IPS-11a (cell line): ENCODE data around the gene SERPINB6.
"Not testable (repeated sequence)": the region's sequence is repeated elsewhere in the genome, so short reads cannot be mapped to it uniquely, and the experiment has no call there.

ENCODE experiments used
- H3K4me3 ChIP-seq: one replicate; pipeline ENCODE4 v1.5.1; 2013; ENCODE audit warnings: low read depth, low read length, control low read depth

The SERPINB6 gene

DNA sequence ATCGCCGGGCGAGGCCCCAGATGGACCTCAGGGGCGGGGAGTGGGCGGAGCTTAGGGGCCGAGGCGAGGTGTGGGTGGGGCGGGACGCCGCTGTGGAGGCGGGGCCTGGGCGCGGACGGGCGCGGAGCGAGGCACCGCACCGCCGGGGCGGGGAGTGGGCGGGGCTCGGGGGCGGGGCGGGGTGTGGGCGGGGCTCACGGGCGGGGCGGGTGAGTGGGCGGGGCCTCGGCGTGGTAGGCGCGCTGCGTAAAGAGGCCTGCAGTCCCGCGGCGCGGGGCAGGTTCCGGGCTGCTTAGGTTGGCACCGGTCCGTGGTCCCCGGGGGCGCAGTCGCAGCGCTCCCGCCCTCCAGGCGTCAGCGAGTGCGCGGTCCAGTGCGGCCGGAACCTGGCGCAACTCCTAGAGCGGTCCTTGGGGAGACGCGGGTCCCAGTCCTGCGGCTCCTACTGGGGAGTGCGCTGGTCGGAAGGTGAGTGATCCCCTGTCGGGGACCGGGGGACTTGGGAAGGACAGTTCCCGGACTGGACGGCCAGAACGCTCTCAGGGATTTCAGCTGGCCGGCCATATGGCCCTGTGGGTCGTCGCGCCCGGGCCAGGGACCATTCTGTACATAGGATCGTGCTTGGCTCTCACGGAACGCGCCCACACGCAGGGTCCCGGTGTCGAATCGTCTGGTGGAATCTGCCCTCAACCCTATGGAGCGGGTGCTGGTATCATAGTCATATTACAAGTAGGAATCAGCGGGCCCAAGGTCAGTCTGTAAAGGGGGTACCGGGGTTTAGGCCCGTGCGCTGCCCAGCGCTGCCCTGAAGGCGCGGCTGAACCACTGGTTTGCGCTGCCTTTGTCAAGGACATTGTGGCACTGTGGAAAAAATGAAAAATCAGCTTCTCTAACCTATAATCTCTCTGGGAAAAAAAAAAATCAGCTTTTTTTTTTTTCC, 28.5 kb upstream of the SERPINB6 start, which contains the start of gene NQO2:
TSS of gene NQO2 (plus strand) at position 277 of the 940 bp plus-strand sequence. CDS start 6,659 bp downstream, outside the sequence.
- peak within 1 kb of the TSS; percentile 81 for H3K4me3 ChIP-seq

DNA sequence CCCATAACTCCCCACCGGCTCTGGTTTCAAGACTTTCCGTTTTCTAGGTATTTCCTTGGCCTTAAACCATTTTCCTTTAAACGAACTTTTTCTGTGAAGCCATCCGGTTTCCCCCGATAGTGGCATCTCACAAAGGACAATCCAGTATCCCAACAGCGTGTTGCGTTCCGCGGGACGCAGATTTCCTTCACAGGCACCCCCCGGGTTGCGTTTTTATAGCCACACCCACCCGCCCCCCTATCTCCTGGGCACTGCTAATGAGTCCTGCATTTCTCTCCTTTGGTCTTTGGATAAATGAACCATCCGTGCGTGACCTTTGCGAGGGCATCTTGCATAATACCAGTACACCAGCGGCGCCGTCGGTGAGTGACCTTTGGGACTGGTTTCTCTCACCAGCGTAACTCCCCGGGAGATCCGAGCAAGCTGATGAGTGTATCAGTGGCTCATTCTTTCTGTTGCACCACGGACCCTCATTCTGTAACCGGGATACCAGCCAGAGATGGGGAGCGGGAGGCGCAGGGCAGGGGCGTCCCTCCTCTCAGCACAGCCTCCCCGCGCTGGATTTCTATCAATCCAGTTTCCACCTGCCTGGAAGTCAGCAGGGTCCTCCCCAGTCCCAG, 27.7 kb upstream of the SERPINB6 start:
- peak overlapping the region; percentile 41 for H3K4me3 ChIP-seq

DNA sequence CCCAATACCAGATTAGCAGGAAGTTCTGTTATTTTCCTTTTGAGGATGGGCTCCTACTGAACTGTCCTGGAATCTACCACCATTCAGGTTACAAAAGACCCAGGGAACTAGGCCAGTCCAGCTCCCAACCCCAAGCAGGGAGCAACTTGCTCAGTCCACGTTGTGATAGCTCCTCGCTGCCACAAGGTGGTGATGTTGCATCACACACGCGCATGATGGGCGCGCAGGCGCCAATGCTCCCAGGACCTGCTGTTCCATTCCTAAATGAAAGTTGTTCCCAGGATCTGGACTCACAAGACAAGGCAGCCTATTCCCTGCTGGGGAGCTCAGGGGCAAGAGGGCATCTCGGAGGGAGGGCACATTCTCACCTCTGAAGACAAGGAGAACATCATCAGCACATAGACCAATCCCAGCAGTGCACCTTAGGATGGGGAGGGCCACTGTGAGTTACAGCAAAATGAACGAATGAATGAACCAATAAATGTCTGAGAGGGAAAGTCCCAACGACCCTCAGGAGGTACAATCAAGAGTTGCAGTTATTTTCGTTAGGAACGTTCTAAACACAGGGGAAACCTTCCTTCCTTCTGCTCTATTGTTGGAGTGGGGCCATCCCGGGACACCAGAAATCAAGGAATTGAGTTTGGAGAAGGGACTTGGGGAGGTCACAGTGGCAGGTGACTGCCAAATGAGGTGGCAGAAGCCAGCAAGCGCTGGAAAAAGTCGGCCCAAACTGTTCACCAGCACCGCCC, 27.1 kb upstream of the SERPINB6 start:
- H3K4me3 ChIP-seq, result not testable (repeated sequence)

DNA sequence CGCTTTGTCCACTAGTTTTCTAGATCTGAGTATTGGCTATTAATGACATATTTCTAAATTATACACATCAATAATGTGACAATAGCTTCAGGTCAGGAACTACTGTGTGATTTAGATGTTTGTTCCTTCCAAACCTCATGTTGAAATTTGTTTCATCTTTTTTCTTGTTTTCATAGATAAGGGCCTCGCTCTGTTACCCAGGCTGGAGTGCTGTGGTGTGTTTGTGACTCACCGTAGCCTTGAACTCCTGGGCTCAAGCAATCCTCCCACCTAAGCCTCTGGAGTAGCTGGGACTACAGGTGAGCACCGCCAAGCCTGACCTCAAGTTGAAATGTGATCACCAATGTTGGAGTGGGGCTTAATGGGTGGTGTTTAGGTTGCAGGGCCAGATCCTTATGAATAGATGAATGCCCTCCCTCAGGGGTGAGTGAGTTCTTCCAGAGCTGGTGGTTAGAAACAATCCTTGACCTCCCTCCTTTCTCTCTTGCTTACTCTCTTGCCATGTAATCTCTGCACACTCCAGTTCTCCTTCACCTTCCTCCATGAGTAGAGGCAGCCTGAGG, 22.5 kb upstream of the SERPINB6 start:
- H3K4me3 ChIP-seq, result no peak overlapping the region

DNA sequence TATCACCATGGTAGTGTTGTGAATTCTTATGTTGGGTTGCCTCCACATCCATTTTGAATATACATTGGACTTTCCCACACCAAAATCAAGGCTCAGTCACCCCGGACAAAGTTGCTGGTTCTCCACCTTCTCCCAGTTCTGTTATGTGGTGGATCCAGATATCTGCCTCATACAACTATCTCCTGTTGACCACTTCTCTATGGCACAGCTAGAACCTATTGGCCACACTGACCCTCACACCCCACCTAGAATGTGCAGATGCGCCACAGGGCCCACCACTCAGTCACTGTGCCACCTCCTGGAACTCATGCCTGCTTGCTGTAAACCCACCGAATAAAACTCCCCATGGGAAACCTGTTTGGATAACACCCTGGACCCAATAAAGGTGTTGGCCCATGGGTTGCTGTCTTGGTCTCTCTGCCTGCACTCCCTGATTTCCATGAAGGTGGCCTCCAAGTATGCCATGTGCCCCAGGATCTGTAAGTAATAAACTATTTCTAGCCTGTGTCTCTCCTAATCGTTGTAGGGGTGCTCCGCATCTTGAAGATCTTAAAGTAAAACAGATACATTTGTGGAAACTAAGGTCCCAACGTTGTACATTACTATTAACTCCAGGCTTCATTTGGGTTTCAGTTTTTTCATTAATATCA, 21.1 kb upstream of the SERPINB6 start:
- H3K4me3 ChIP-seq, result no peak overlapping the region

DNA sequence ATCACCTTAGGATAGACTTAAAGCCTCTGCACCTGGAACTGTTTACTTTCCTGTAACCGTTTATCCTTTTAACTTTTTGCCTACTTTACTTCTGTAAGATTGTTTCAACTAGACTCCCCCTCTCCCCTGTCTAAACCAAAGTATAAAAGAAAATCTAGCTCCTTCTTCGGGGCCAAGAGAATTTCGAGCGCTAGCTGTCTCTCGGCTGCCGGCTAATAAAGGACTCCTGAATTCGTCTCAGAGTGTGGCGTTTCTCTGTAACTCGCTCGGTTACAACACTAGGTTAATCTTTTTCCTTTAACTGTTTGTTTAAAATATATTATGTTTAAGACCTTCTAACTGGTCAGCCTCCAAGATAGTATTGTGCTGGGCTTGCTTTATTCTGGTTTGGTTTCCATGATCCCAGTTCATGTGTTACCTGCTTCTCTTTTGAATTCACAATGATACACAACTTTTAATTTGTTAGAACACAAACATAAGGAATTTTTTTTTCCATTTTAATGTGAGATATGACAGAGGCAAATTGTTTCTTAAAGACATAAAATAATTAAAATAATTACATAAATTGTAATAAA, 19.7 kb upstream of the SERPINB6 start:
- H3K4me3 ChIP-seq, result no peak overlapping the region

DNA sequence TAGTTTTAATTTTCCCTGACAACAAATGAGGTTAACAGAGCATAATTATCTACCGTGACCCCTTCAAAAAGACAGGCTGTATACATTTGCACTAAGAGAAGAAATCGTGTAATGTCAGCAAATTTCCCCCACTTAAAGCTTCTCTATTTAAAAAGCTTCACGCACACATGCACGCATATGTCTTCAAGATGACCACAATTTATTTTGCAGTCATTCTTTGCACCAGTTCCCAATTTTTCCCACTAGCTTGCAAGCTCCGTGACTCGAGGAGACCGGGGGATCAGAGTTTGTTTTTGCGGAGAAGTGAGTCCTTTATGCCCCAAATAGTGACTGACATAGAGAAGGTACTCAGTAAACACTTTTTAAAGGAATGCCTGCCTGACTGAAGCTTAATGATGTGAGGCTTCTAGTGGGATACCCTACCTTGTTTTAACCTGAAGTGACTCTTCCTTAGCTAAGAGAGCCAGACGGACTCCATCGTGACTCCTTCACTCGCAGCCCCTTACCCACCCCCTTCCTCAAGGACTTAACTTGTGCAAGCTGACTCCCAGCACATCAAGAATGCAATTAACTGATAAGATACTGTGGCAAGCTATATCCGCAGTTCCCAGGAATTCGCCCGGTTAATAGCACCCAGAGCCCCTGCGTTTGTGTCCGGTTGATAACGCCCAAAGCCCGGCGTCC, 19.0 kb upstream of the SERPINB6 start:
- H3K4me3 ChIP-seq, result peak overlapping the region; percentile 66

DNA sequence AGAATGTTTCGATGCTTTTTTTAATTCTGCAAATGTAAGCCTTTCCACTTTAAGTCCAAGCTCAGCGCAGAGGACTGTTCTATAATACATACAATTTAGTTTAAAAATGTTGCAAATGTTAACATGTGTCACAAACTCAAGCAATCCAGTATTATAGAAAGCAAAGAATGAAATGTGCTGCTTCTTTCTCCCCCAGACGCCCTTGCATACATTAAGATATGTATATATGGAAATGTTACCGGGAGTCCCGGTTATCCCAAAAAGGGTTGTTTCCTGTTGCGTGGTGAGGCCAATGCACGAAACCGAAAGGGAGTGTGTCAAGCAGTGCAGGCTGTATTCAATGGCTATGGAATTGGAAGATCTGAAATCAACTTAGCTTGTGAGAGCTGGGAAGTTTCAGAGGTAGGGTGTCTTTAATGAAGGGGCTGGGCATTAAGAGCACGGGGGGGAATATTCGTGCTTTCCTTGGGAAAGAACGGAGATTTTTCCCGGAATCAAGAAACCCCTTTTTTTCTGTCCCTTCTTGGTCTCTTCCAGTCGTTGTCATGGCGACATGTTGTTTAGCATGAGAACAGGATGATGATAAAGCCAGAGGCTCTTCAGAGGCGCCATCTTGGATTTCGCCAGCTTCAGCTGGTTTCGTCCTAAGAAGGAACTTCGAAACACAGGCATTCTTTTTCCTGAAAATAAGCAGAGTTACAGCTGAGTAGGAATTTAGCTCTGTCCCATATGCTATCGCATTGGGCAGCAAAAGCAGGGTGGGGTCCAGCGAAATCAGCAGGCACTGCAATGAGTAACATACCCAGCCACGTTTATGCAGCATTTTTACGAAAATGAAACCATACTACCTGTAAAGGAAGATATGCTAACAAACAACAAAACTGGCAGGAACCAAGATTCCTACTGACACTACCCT, 18.2 kb upstream of the SERPINB6 start:
- peak overlapping the region; percentile 66 for H3K4me3 ChIP-seq

DNA sequence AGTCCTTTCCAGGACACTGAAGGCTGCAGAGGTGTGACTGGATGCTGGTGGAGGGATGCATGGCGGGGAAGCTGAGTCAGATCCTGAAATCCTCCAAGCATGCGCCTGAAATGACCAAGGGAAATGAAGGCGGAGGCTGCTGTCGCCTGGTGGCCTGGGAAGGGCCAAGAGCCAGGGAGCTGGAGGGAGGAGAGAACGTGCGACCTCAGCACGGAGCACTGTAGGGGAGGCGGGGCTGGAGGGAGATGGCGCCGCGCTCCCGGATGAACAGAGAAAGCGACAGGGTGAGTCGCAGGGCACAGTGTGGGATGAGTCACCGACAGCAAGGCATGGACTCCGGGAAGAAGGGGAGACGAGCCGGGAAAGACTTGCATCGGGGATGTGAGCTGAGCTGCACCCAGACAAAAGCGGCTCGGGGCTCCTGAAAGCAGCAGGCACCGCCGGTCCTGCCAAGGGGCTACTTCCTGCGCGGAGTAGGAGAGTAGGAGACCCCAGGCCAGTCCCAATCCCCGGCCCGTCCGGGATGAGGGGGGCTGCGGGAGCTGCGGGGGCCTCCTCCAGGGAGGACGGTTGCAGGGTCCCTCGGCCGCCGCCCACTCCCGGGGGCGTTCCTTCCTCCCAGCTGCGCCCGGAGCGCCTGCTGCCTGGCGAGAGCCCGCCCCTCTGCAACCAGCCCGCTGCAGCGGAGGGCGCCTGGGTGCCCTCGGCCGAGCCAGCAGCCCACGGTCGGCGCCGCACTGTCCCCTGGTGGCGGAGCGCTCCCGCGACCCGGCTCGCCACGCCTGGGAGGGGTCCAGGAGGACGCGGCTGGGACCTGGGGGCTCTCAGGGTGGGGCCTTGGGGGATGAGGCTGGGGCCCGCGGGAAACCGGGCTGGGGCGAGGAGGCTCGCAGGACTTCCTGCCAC, 17.3 kb upstream of the SERPINB6 start:
- H3K4me3 ChIP-seq, result peak overlapping the region; percentile 66

DNA sequence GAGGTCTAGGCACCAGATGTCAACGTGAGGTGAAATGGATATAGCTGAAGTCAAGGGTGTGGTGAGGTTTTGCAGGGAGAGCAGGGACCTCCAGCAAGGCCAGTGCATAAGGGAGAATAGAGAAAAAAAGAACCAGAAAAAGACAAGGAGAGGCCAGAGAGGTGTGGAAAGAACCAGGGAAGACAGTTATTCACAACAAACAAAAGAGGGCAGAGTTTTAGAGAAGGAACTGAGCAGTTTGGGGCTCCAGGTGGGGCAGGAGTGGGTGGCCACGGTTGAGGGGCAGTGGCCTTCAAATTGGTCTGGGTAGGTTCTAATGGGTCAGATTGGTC, 16.7 kb upstream of the SERPINB6 start:
- H3K4me3 ChIP-seq, result peak overlapping the region; percentile 66

DNA sequence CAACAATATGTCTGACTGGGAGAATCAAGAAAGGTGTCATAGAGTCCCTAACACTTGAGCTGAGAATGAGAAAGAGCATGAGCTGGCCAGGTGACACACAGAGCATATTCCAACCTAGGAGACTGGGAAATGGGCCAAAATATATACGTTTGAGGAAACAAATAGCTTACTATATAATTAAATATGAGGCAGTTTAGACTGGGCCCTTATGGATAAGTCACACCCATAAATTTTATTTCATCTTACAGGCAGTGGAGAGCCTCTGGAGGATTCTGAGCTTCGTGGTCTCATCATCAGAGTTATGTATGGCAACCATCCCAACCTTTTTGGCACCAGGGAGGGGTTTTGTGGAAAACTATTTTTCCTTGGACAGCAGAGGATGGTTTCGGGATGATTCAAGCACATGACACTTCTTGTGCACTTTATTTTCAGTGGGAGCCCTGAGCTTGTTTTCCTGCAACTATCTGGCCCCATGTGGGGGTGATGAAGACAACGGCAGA, 15.4 kb upstream of the SERPINB6 start:
- no peak overlapping the region for H3K4me3 ChIP-seq

DNA sequence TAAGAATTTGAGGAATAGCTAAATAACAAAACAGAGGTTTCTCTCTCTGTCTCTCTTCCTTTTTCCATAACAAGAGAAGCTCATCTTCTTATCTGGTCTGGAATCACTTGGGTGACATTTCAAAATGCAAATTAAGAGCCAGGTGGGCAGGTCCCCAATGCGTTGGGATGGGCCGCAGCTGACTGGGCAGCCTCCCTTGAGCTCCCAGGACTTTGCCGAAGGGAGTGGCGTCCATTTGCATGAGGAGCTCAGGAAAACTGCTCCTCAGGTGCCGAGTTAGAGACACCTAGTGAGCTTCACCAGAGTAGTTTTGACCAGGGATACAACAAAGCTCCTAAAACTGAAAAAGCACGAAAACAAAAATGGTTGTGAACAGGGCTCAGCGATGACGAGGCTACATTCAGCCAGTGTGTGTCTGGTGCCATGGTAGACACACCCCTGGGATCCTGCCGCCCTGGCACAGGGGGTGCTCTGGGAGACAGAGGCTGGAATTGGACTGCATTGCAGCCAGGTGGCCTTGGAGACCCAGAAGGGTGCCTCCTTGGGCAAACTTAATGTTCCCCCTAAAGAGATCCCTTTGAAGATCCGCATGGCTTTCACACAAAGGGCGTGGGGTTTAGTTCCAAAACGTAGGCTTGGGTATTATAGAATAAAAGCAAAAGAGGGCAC, 13.5 kb upstream of the SERPINB6 start:
- H3K4me3 ChIP-seq, result no peak overlapping the region

DNA sequence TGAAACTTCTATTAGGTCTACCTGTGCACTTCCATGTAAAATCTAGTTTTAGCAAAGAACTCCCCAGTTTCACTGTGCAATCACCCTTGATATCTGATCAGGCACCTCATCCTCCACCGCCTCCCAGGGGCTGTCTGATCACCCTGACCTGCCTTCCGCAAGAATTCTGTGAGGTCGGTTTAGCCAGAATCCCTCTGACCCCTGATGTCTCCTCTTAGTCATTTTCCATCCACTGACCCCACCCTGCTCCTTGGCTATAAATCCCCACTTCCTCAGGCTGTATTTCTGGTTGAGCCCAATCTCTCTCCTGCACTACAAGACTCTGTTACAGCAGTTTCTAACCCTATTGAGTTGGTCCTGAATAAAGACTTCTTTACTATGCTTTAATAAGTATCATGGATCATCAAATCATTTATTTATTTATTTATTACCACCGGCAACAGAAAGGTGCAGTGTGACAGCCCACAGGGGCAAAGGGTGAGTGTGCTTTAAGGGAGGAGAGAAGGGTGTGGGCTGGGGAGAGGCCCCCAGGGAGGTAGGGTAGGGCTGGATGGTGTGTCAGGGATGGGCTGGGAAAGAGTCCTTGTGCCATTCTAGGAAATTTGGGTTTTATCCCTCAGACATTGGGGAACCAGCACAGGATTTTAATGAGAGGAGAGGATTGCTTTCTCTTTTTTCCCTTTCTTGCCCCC, 11.2 kb upstream of the SERPINB6 start:
- H3K4me3 ChIP-seq, result no peak overlapping the region

DNA sequence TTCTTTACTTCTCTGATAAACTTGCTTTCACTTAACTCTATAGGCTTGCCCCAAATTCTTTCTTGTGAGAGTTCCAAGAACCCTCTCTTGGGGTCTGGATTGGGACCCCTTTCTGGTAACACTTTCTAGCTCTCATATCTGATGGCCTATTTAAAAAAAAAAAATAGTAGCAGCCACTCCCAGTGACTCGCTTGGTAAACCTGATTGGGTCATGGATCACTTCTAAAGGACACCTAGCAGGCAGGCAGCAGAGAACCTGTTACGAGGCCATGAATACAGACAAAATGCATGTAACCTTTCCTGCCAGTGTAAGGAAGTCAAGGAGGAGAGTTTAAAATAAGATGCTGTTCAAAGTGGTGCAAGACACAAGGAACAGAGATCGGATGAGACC, 9.1 kb upstream of the SERPINB6 start:
- H3K4me3 ChIP-seq, result no peak overlapping the region

DNA sequence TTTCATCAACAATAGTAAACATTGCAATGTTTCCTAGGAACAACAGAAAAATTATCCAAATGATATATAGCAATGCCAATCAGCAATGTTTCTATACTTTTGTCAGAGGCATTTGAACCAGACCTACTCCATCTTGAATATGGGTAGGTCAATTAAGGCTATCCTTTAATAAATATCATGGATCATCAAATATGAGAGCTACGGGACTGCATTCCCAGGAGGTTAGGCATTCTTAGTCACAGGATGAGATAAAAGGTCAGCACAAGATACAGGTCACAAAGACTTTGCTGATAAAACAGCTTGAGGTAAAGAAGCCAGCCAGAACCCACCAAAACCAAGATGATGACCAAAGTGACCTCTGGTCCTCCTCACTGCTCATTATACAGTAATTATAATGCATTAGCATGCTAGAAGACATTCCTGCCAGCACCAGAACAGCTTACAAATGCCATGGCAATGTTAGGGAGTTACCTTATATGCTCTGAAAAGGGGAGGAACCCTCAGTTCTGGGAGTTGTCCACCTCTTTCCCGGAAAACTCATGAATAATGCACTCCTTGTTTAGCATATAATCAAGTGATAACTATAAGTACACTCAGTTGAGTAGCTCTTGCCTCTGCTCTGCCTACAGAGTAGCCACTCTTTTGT, 8.6 kb upstream of the SERPINB6 start:
- H3K4me3 ChIP-seq, result no peak overlapping the region

DNA sequence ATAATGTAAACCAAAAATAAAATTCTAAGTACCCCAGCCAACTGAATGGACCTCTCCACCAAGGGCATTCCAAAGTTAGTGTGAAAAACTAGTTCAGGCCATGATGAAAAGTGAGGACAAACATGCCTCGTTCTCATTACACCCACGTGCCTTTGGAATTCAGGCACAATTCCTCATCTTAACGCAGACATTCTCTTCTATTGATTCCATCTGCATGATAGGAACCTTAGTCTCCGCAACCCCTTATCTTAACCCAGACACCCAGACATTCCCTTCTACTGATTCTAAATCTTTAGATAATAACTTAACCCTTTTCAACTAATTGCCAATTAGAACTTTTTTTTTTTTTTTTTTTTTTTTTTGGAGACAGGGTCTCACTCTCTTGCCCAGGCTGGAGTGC, 7.6 kb upstream of the SERPINB6 start:
- no peak overlapping the region for H3K4me3 ChIP-seq
